Retinal pigment epithelial cell (primary cell): ENCODE results near the gene TMCC3.

Experiments used
- DNase-seq: peaks from one replicate; pipeline ENCODE4 v3.0.0-alpha.2; 2010; ENCODE audit warnings: low read depth
- H3K4me3 ChIP-seq: 2 replicates; pipeline ENCODE4 v1.5.1; 2011; ENCODE audit warnings: mild to moderate bottlenecking, low read length, control low read depth, moderate library complexity
- CTCF ChIP-seq: conservative IDR thresholded peaks from 2 replicates; pipeline ENCODE4 v1.5.1; 2011; ENCODE audit warnings: low read depth, low read length, control low read depth, inconsistent platforms

Gene TMCC3

GRCh38 chr12:94673496-94673895, 23.1 kb upstream of the TMCC3 start:
- no peak for TF ChIP-seq CTCF
- H3K4me3 ChIP-seq = no peak overlapping the region
- DNase-seq = no peak

- H3K4me3 ChIP-seq = no peak overlapping the region
- DNase-seq = no peak
- TF ChIP-seq CTCF = no peak
Measured at GRCh38 chr12:94671917-94672316, 21.6 kb upstream of the TMCC3 start.

GRCh38 chr12:94670898-94671297, 20.5 kb upstream of the TMCC3 start:
- no peak overlapping the region for H3K4me3 ChIP-seq
- no peak for TF ChIP-seq CTCF
- no peak for DNase-seq

- TF ChIP-seq CTCF = no peak
- DNase-seq = no peak
- H3K4me3 ChIP-seq = no peak overlapping the region
Measured at GRCh38 chr12:94670075-94670474, 19.7 kb upstream of the TMCC3 start.

GRCh38 chr12:94667031-94667540, 16.7 kb upstream of the TMCC3 start:
- no peak for DNase-seq
- no peak for TF ChIP-seq CTCF
- H3K4me3 ChIP-seq = no peak overlapping the region

- DNase-seq = no peak
- no peak overlapping the region for H3K4me3 ChIP-seq
- TF ChIP-seq CTCF = no peak
Measured at GRCh38 chr12:94666158-94666557, 15.8 kb upstream of the TMCC3 start.

GRCh38 chr12:94663702-94664101, 13.3 kb upstream of the TMCC3 start:
- no peak for TF ChIP-seq CTCF
- H3K4me3 ChIP-seq = no peak overlapping the region
- DNase-seq = no peak
